H4 (cell line): ENCODE measurements around the gene LCLAT1. TPM values are rescaled to one million over a fixed set of nuclear protein-coding genes. Genes with fewer than 3 reads are reported as not detected.
A peak's percentile ranks its signal among the peaks of the same experiment; 100 is the strongest.

Experiments used
- DNase-seq: peaks from one replicate; pipeline ENCODE4 v3.0.0-alpha.2; 2015; ENCODE audit warnings: low spot score
- total RNA-seq: library from RNA; depleted of rRNA; stranded (reverse); fragments of >200 nt; shearing (Covaris generic); gene quantifications from 2 replicates; pipeline ENCODE4 v1.2.3, GENCODE V29; 2014

LCLAT1 gene
- total RNA-seq, 1 experiment from 2014 or later = 16.5 TPM

- DNase-seq = no peak
Measured at GRCh38 chr2:30643674-30644073, 196.6 kb downstream of the LCLAT1 start.

DNA sequence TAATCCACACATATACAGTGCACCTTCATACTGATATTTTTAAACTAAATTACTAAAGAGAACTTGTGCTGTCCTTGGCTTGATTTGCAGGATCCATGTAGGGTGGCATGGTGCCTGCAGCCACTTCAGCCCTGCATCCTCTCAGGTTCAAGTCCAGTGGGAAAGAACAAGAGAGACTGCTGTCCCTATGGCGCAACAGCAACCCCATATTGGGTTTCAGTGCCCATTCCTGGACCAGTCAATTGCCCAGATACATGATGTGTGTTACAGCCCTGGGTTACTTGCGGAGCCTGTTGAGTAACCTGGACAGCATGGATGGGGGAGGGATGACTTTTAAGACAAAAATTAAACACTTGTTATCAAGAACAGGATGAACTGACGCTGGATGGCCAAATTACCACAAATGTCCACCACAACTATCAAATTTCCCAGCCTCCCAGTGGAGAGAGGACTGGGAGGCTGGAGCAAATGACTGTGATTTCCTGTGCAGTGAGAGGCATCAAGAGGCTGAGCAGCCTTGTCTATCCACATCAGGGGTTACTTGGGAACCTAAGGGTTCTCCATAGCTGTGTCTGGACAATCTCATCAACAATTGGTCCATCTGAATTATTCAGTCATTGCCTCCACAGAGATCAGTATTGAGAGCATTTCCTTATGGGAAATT is 198.2 kb downstream of the LCLAT1 start:
- no peak for DNase-seq

GRCh38 chr2:30645745-30646119 is 198.7 kb downstream of the LCLAT1 start:
- no peak for DNase-seq

DNA sequence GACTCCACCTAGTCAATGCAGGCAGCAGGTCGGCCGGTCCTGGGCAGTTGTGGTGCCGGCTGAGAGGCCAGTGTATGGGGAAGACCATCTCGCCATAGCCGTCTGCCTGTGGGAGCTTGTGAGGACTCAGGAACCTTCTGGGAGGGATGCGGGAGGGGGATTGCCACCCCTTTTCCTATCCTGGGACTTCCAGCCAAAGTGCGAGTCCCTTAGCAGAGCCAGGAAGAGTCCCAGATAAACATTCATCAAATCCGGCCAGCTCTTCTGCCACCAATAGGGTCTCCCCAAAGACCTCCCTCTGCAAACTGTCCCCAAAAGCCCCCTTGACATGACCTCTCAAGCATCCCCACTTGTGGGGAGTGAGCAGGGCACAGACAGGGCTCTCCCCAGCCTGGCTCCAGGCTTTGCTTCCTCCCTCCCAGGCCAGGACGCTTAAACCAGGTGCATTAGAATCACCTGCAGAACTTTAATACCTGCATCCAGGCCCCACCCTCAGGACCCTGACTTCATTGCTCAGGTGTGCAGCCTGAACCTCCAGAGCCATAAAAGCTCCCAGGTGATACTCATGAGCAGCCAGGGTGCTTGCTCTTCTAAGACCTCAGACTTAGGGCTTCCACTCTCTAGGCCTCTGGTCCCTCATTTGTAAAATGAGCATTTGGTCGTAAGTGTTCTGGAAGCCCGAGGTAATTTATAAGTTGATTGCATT is 200.9 kb downstream of the LCLAT1 start:
- DNase-seq = no peak

GRCh38 chr2:30649278-30649677 is 202.2 kb downstream of the LCLAT1 start:
- no peak for DNase-seq

- DNase-seq = no peak
Measured at GRCh38 chr2:30649828-30650227, 202.8 kb downstream of the LCLAT1 start.

DNA sequence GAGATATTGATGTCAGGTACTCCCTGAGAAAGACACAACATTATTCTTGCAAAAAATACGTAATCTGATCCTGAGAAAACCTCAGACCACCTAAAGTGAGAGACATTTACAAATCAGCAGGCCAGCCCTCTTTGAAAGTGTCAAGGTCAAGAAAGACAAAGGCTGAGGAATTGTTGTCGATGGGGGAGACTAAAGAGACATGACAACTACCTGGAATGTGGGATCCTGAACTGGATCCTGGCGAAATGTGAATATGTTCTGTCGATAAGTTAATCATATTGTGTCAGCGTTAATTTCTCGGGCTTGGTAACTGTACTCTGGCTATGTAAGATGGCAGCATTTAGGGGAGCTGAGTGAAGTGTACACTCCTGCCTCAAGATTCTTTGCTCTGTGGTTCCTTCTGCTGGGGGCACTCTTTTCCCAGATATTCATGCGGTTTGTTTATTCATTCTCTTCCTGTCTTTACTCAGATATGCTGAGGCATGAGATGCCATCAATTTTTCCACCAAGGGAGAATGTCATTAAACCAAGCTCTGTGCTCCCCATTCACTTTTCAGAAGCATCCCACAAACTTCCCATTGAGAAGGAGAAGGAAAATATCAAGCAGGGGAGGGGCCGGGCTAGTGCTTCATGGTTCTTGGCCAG is 205.3 kb downstream of the LCLAT1 start:
- no peak for DNase-seq

- DNase-seq = no peak
Measured at GRCh38 chr2:30653847-30654246, 206.8 kb downstream of the LCLAT1 start.

GRCh38 chr2:30654404-30654803 is 207.4 kb downstream of the LCLAT1 start:
- DNase-seq = no peak

DNA sequence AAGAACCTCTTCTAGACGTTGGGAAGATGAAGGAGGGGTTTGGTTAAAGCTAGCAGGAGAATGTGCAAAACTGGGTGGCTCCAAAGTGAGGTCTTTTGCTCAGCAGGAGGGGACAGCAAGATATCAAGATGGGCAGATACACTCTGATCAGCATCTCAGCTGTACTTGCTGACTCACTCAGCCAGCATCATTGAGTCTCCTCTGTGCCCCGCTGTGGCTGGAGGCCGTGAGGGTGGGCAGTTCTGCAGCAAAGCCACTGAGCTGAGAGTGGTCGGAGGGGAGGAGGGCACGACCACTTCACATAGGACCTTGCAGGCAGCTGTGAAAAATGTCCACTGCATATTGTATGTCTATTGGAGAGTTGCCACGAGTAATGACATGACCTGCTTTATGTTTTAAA is 208.2 kb downstream of the LCLAT1 start:
- no peak for DNase-seq

GRCh38 chr2:30655660-30656059 is 208.6 kb downstream of the LCLAT1 start:
- DNase-seq = no peak

- no peak for DNase-seq
Measured at GRCh38 chr2:30656079-30656478, 209.0 kb downstream of the LCLAT1 start.

- no peak for DNase-seq
Measured at GRCh38 chr2:30661173-30662107, 214.4 kb downstream of the LCLAT1 start.

- DNase-seq = no peak
Measured at GRCh38 chr2:30662268-30663131, 215.5 kb downstream of the LCLAT1 start.

DNA sequence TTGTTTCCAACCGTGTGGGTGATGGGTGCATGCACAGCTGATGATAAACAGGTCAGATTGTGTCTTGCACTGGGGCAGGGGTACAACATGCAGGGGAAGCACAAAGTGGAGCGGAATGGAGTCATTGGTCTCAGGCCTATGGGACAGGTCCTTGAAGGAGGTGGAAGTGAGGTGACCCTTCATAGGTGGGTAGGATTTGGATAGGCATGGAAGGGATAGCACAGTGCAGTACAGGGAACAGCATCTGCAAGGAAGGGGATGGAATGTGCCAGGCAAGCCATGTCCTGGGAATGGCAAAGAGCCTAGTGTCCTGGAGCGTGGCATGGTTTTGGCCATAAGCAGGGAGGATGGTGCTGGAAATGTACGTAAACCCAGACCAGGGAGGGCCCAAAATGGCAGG is 216.3 kb downstream of the LCLAT1 start:
- no peak for DNase-seq

DNA sequence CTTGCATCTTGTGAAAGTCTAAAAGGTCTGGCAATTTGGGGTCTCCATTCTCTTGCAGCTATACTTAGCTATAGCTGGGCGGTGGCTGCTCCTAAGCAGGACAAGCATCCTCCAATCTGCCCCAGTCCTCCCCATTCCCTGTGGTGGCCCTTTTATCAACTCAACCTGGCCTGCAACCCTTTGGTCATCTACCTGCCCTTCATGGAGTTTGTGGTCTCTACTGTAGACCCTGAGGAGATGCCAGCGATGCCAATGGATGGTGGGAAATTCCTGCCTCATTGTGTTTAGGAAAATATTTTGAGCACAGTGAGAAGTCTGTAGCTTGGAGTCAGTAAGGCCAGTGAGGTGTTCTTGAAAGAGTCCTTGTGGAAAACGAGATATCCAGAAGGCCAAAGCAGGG is 216.8 kb downstream of the LCLAT1 start:
- DNase-seq = no peak

DNA sequence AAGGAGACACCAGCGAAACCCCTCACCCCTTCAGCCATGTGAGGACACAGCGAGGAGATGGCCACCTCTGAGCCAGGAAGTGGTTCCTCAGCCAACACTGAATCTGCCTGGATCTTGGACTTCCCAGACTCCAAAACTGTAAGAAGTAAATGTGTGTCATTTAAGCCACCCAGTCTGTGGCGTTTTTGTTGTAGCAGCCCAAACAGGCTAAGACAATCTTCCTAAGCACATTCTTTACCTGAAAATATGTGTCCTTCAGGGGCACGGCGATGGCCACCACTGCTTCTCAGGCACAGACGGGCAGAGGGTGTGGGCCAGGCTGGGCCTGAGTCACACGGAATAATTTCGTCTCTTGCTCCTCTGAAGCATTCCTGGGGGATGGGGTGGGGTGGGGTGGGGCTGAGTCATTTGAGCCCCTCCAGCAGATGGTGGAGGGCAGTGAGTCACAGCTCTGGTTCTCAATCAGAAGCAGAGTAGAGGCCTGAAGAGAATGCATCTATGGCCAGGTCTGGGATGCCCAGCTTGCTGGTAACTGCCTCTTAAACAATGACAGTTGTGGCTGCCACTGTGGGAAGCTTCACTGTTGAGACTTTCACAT is 217.8 kb downstream of the LCLAT1 start:
- peak; percentile 58 for DNase-seq

DNA sequence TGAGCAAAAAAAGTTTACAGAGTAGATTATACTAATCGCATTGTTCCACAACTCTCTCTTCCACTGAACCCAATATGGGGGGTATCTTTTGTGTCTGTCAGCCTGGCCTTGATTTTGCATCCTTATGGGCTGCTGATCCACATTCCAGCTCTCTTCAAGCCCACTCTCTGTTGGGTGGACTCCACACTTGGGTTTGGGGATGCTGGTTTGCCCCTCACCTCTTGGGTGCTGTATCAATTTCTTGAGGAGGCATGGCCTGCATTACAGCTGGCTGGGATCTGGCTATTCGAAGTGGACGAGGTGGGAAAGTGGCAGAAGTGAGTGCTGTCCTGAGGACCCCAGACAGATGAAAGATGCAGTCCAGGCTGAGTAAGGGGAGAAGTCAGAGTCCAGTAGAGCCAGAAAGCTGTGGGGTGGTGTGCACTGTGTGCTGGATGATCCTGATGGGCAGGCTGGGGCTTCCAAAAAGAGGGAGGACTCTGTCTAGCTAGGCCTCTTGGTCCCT is 218.8 kb downstream of the LCLAT1 start:
- no peak for DNase-seq

GRCh38 chr2:30666266-30666874 is 219.3 kb downstream of the LCLAT1 start:
- DNase-seq = peak; percentile 91

- DNase-seq = no peak
Measured at GRCh38 chr2:30670453-30670852, 223.4 kb downstream of the LCLAT1 start.
